ENCODE data around the gene TLK1.
A peak's percentile ranks its signal among the peaks of the same experiment; 100 is the strongest.
"Not testable (repeated sequence)": the region's sequence is repeated elsewhere in the genome, so short reads cannot be mapped to it uniquely, and the experiment has no call there.

TLK1 gene

DNA sequence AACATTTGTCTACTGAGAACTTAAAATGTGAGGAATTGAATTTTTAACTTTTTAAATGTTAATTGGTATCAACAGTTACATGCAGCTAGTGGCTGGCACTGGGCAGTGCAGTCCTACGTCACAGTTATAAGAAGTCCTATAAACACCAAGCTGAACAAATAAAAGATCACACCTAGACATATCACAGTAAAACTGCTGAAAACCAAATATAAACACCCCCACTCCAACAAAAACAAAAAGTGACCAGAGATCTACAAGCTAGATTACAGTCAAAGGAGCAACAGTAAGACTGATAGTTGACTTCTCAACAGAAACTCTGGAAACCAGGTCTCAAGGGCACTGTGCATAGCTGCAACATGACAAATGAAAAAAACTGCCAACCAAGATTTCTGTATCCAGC lies 19.4 kb downstream of the TLK1 start:
- DNase-seq: peak; percentile 57

DNA sequence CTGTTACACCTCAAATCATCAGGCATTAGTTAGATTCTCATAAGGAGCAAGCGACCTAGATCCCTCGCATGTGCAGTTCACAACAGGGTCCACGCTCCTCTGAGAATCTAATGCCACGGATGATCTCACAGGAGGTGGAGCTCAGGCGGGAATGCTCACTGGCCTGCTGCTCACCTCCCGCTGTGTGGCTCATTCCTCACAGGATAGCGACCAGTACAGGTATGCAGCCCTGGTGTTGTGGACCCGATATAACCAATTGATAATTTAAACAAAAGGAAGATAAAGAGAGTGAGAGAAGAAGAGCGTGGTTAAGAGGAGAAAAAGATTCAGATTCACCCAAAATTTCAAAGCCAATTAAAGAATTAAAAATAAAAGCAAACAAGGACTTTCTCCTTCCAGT lies 20.8 kb downstream of the TLK1 start:
- no peak for DNase-seq

DNA sequence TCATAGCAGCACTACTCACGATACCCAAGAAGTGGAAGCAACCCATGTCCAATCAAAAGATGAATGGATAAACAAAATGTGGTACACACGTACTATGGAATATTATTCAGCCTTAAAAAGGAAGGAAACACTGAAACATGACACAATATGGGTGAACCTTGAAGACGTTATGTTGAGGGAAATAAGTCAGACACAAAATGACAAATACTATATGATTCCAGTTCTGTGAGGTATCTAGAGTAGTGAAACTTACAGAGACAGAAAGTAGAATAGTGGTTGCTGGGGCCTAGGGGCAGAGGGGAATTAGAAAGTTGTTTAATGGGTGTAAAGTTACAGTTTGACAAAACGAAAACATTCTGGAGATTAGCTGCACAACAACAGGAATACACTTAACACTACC lies 24.7 kb downstream of the TLK1 start:
- no peak for DNase-seq

DNA sequence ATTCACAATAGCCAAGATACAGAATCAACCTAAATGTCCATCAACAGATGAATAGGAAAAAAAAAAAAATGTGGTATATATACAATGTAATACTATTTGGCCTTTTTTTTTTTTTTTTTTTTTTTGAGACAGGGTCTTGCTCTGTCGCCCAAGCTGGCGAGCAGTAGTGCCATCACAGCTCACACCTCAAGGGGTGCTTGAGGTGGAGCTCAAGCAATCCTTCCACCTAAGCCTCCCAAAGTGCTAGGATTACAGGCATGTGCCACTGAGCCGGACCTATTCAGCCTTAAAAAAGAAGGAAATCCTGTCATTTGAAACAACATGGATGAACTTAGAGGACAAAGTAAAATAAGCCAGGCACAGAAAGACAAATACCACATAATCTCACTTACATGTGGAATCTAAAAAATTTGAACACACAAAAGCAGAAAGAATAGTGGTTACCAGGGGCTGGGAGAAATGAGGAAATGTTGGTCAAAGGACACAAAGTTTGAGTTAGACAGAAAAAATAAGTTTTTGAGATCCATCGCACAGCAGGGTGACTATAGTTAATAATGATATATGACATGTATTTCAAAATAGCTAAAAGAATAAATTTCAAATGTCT lies 26.0 kb downstream of the TLK1 start:
- peak; percentile 44 for DNase-seq

GRCh38 chr2:171132086-171132485 lies 28.6 kb downstream of the TLK1 start:
- DNase-seq: no peak

DNA sequence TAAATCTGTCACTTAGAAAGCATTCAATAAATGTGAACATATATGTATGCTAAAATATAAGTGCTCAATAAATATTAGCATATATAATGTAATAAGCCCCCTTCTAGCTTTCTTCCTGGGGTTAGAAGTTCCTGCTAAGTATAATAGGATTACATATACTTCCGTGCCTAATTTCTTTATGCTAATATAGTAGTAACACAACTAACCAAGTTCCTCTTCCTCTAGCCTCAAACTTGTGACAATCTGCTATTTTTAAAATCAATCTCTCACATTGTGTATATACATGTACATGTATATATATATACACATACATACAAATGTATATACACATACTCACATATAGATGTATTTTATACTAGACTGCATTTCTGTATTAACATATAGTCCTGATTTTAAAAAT lies 32.2 kb downstream of the TLK1 start:
- DNase-seq: no peak

GRCh38 chr2:171124541-171124940 lies 36.2 kb downstream of the TLK1 start:
- no peak for DNase-seq

GRCh38 chr2:171109571-171109970 lies 51.1 kb downstream of the TLK1 start:
- no peak for DNase-seq

DNA sequence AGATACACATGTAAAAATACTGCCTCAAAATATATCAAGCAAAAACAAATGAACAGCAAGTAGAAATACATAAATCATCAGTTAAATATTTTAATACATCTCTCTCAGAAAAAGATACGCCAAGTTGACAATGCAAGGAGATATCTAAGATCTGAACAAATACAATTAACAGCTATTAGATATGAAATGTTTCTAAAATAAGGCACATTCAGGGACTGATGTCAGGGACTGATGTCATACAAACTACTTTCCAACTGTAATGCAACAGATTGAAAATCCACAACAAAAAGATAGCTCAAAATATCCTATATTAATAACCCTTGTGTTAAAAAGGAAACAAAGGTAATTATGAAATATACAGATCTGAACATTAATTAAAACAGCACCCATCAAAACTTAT lies 51.7 kb downstream of the TLK1 start:
- DNase-seq: no peak

DNA sequence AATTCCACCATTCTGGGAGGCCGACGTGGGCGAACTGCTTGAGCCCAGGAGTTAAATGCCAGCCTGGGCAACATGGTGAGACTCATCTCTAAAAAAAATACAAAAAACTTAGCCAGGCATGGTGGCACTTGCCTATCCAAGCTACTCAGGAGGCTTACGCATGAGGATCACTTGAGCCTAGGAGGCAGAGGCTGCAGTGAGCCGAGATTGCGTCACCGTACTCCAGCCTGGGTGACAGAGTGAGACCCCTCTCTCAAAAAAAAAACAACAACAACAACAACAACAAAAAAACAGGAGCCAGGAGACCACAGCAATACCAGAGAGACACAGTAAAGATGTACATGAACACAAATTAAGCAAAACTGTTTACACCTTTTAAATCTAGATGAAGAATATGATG lies 52.9 kb downstream of the TLK1 start:
- no peak for DNase-seq

DNA sequence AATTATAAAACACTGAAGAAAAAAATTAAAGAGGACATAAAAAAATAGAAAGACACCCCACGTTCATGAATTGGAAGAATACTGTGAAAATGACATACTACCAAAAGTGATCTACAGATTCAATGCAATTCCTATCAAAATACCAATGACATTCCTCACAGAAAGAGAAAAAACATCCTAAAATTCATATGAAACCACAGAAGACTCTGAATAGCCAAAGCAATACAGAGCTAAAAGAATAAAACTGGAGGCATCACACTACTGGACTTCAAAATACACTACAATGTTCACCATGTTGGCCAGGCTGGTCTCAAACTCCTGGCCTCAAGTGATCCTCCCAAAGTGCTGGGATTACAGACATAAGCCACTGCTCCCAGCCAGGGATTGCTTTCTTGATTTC lies 56.3 kb downstream of the TLK1 start:
- peak; percentile 61 for DNase-seq

DNA sequence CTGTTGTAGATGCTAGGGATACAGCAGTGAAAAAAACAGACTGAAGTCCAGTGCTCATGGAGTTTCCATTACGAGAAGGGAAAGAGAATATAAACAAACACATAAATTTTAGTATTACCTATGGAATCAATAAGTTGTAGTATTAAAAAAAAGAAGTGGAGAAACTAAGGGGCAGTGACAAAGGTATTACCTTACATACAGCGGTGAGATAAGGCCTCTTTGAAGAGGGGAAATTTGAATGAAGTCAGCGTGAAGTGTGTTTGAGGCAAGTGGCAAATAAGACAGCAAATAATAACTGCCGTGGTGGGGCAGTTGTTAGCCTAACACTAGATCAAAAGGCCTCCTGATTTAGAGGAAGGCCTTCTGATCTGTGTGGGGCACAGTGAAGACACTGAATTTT lies 57.9 kb downstream of the TLK1 start:
- DNase-seq: no peak

DNA sequence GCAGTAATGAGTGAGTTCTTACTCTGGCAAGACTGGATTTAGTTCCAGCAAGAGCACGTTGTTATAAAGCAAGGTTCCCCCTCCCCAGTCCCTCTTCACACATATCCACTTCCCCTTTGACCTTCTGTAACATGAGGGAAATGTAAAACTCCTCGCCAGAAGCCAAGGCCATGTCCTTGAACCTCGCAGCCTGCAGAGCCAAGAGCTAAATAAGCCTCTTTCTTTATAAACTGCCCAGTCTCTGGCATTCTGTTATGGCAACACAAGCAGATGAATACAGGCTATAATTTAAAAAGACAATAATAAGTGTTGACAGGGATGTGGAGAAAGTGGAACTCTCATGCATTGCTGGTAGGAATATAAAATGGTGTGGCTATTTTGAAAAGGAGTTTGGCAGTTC lies 60.3 kb downstream of the TLK1 start:
- DNase-seq: no peak

GRCh38 chr2:171098607-171099006 lies 62.1 kb downstream of the TLK1 start:
- no peak for DNase-seq

GRCh38 chr2:171095014-171095582 lies 65.6 kb downstream of the TLK1 start:
- DNase-seq: no peak

- DNase-seq: not testable (repeated sequence)
Measured at GRCh38 chr2:171091517-171091916, 69.2 kb downstream of the TLK1 start.

- DNase-seq: no peak
Measured at GRCh38 chr2:171089489-171089888, 71.2 kb downstream of the TLK1 start.

GRCh38 chr2:171088057-171088834 lies 72.4 kb downstream of the TLK1 start:
- no peak for DNase-seq

DNA sequence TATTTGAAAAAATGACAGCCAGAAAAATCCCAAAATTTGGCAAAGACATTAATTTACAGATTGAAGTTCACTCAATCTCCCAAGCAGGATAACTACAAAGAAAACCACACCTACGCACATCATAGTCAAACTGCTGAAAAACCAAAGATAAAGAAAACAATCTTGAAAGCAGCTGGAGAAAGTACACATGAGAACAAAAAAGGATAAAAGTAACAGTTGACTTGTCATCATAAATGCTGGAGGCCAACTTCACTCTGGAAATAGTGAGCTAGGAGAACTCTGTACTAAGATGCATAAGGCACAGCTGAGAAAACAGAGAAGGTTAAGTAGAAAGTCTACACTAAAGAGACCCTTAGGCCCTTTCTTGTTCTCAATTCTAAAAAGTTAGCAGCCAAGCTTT lies 73.1 kb downstream of the TLK1 start:
- no peak for DNase-seq

DNA sequence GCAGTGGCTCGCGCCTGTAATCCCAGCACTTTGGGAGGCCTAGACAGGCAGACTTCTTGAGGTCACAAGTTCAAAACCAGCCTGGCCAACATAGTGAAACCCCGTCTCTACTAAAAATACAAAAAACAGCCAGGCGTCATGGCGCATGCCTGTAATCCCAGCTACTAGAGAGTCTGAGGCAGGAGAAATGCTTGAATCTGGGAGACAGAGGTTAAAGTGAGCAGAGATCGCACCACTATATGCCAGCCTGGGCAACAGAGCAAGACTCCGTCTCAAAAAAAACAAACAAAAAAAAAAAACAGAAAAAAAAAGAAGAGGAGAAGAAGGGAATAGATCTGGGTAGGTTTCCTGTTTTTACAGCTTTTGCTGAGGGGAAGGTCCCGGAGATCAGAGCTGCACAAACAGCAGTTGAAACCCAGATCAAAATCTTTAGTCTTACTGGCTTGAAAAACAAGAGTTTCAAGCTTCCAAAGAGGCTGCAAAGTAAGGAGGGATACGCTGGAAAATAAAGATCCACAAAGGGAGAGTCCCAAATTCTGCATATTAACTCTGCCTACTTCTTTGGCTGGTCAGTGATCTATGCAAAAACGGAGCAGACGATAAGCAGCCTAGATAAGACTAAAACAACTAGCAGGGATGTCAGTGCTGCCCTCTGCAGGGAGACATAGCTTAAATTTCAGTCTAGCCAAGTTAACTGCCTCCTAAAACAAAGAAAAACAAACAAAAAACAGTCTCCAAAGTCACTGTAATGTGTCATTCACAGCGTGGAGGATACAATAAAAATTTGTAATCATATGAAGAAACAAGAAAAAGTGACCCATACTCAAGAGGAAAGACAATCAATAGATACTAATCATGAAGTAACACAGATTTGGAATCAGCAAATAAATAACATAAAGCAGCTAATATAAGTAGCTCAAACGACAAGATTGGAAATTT lies 74.1 kb downstream of the TLK1 start:
- peak; percentile 59 for DNase-seq

DNA sequence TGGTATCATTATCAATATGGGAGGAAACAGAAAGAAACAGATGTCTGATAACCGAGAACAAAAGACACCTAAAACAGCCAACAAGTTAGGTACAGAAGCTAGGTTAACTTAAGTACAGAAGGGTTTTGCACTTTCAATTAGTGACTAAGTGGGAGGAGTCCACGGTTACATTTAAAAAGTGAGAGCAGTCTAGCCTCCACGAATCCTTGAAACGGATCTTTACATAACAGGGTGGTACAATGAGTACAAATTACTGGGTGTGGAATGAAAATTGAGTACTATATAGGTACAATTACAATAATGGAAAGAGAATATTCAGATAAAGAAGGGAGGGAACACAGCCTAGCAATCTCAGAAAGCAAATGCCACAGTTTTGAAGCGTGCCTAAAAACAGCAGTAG lies 76.6 kb downstream of the TLK1 start:
- DNase-seq: no peak

DNA sequence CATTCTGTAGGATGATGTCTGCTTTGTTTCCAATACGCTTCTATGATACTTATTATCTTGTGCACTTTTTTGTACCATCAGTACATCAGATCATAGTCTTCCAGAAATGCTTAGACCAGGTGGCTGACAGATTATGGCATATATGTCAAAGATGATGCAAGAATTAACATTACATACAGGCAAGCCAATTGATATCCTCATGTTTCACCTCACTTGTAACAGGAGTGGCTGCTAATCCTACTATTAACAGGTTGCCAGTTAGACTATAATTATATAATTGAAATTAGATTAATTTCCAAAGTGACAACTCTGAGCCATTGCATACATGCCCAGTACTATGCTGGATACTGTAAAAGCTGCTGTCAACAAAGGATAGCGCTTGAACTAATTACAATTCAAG lies 77.2 kb downstream of the TLK1 start:
- DNase-seq: no peak

DNA sequence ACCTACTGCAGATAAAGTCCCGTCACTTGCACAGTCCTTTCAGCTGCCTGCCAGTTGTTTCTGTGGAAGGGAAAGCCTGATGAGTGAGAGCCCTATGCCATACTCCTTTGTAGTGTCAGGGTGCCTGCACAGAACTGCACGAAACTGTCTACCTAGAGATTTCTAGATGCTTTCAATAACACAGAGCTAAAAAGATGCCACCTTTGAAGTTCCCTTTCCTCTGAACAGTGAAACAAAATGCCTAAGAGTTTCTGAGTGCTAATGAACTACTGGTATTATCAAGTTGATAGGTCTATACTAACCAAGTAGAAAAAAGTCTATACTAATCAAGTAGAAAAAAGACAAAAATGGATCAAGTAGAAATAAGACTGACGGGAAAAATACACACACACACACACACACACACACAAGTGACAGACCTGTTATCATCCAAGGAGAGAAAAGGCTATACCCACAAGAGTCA lies 79.0 kb downstream of the TLK1 start:
- no peak for DNase-seq

Measured in fibroblast of skin of back (primary cell).